ENCODE results near the gene ZBTB45.

- TF ChIP-seq CTCF (IDR thresholded peaks at IDR 0.05) (no peak), EZH2 (IDR thresholded peaks at IDR 0.05) (no peak)
Observed at GRCh38 chr19:58497634-58498170, 21.9 kb downstream of the ZBTB45 start.

Data from neural progenitor cell (in vitro differentiated cells).